Lower lobe of right lung (tissue), 2 donors: ENCODE data around the gene ATP8A1. TPM values are rescaled to one million over a fixed set of nuclear protein-coding genes. Genes with fewer than 3 reads are reported as not detected.
"Not testable (repeated sequence)": the region's sequence is repeated elsewhere in the genome, so short reads cannot be mapped to it uniquely, and the experiment has no call there.

Experiments
- ATAC-seq, 2 donors: fragments of 200-7000 bp; cut with Tn5 transposase; one replicate each; pipeline ENCODE4 v1.9.1; 2020 to 2022; ENCODE audit warnings: mild to moderate bottlenecking in 2 of 2, moderate library complexity in 2 of 2
- DNase-seq: peaks from one replicate; pipeline ENCODE4 v3.0.0-alpha.2; 2020
- H3K27ac ChIP-seq: fragments of 200-600 bp; one replicate; pipeline ENCODE4 v1.8.0; 2022
- H3K27me3 ChIP-seq: fragments of 200-600 bp; one replicate; pipeline ENCODE4 v1.8.0; 2022; ENCODE audit warnings: low read depth
- H3K36me3 ChIP-seq: fragments of 200-600 bp; one replicate; pipeline ENCODE4 v1.8.0; 2022; ENCODE audit warnings: mild to moderate bottlenecking
- H3K4me1 ChIP-seq: fragments of 200-600 bp; one replicate; pipeline ENCODE4 v1.8.0; 2022
- H3K4me3 ChIP-seq: fragments of 200-600 bp; one replicate; pipeline ENCODE4 v1.8.0; 2022; ENCODE audit warnings: mild to moderate bottlenecking
- H3K9me3 ChIP-seq: fragments of 200-600 bp; one replicate; pipeline ENCODE4 v1.8.0; 2022
- intact Hi-C: fragments of 100-400 bp; cut with DNase I; formaldehyde crosslinking; loops from one replicate; pipeline ENCODE4 v1.11.0; 2022
- total RNA-seq: library from RNA; stranded (reverse); fragmentation: NEBNext Ultra II Directional; extraction: Animal tissue kit (Norgen Biotek cat#: 25700); gene quantifications from one replicate; pipeline ENCODE4 v1.2.1, GENCODE V29; 2021
- TF ChIP-seq, protein P1 (sequence below): fragments of 200-600 bp; IDR thresholded peaks from one replicate; pipeline ENCODE4 v1.8.0; 2022; ENCODE audit warnings: antibody characterized with exemption, mild to moderate bottlenecking
- donor health status: DM: no; HTN: yes; CAD: no; lungs with severe emphysema.

ATP8A1 gene
- total RNA-seq, 1 donor from 2014 or later: 84.7 TPM

DNA sequence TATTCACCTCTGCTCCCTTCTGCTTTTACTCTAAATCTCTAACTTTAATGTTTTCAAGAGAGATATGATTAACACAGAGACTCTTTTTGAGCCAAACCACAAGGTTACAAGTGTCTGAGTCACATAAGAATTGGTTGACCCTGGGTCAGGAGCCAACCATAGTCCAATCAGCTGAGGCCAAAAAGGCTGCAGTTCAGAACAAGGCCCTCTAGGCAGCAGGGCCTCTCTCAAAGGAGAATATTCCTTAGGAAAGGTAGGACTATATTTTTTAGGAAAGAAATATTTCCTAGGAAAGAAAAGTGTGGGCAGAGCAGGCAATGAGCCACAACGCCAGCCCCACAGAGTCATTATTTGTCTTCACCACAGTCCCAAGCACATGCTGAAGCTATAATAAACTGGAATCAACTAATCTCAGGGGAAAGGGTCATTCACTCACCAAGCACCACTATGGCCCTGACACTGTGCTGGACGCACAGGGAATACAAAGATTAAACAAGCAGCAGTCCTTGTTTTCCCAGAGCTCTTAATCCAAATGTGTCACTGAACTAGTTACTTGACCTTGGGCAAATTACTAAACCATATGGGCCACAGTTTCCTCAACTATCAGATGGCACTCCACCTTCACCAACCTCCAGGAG is 2.2 kb downstream of the ATP8A1 start:
- ATAC-seq: peak in 1 of 2 donors; percentile 47
- Histone ChIP-seq H3K4me3 (peak overlapping the region; percentile 88), H3K27ac (peak overlapping the region; percentile 15), H3K9me3 (no peaks in the 10 kb centered on the region), H3K4me1 (peaks cover 22% of the 10 kb centered on the region), H3K27me3 (no peaks in the 10 kb centered on the region), H3K36me3 (no peaks in the 10 kb centered on the region)
- intact Hi-C loops: no loop called here
- TF ChIP-seq, protein P1, sequence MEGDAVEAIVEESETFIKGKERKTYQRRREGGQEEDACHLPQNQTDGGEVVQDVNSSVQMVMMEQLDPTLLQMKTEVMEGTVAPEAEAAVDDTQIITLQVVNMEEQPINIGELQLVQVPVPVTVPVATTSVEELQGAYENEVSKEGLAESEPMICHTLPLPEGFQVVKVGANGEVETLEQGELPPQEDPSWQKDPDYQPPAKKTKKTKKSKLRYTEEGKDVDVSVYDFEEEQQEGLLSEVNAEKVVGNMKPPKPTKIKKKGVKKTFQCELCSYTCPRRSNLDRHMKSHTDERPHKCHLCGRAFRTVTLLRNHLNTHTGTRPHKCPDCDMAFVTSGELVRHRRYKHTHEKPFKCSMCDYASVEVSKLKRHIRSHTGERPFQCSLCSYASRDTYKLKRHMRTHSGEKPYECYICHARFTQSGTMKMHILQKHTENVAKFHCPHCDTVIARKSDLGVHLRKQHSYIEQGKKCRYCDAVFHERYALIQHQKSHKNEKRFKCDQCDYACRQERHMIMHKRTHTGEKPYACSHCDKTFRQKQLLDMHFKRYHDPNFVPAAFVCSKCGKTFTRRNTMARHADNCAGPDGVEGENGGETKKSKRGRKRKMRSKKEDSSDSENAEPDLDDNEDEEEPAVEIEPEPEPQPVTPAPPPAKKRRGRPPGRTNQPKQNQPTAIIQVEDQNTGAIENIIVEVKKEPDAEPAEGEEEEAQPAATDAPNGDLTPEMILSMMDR: no peak
- no peak for DNase-seq

DNA sequence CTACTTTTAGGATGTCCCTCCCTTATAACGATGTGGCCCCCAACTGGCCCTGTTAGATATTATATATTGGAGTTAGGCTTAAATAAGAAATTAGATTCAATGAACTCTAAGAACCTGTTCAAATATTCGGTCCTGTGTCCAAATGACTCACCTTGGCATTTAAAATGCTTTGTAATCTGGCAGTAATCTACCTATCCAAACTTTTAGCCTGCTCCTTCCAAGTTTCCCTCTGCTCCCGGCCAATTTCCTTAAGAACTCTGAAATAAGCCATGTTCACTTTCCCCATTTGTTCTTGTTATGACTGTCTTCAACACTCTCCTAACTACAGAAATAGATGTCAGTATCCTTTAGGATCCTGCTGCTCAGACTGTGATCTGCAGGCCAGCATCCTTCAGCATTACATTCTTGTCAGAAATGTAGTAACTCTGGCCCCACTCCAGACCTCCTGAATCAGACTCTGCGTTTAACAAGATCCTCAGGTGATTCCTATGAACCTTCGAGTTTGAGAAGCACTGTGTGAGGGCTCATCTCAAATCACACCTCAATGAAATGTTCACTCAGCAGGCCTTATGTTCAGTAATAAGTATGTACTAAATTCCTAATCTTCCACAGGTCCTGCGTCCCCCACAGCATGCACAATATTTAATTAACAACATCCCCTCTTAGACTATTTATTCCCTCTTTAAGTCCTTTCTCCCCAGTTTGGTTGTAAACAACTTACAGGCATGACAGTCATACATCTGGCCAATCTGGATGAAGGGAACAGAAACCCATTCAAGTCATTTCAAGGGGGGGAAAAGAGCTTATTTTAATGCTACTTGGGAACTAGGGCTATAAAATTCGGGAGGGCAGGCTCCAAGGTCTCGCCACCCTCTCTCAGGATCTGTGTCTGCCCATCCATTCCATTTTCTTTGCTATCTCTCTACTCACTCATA is 3.0 kb downstream of the ATP8A1 start:
- no peaks in the 10 kb centered on the region for H3K27me3 ChIP-seq
- no peaks in the 10 kb centered on the region for H3K36me3 ChIP-seq
- peak overlapping the region; percentile 88 for H3K4me3 ChIP-seq
- DNase-seq: no peak
- no peak for ATAC-seq
- intact Hi-C loops: no loop called here
- H3K27ac ChIP-seq: peak overlapping the region; percentile 15
- TF ChIP-seq, protein P1: no peak
- H3K9me3 ChIP-seq: no peaks in the 10 kb centered on the region
- peaks cover 22% of the 10 kb centered on the region for H3K4me1 ChIP-seq

GRCh38 chr4:42652529-42653231 is 4.2 kb downstream of the ATP8A1 start:
- H3K27ac ChIP-seq, H3K4me3 ChIP-seq, H3K9me3 ChIP-seq, DNase-seq, H3K27me3 ChIP-seq, ATAC-seq, H3K36me3 ChIP-seq, intact Hi-C loops: not testable (repeated sequence)
- H3K4me1 ChIP-seq: peaks cover 14% of the 10 kb centered on the region

DNA sequence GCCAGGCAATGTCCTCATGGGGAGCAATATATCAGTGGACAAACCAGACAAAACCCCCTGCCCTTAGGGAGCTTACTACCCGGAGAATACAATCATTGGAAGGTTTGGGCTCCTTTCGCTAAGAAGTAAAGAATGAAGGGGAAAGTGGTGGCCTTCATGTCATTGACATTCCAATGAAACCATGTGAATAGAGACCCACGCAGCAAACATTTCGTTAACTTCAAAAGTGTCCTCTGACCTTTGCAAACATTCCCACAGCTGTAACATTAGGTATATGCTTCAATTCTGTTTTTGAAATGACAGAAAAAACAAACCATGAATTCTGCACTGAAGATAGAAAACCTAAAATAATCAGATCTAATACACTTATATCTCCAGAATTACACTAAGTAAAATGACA is 7.0 kb downstream of the ATP8A1 start:
- TF ChIP-seq, protein P1: no peak

DNA sequence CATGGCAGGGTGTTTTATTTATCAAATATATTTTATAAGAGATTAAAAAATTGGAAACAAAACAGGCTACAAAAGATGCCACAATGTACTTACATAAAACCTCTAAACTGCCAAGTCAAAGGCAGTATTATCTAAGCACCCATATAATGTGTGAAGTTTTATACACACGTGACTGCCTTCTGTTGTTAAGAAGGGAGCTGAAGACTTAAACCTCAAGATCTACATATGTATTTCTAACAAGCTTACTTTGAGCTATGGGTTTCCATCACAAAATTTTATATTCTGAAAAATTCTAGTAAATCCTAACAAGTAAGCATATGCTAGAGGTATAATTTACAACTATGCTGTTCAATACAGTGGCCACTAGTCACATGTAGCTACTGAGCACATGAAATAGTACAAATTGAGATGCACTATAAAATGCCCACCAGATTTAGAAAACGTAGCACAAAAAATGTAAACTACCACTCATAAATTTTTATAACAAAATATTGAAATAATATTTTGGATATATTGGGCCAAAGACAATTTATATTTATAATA is 9.8 kb downstream of the ATP8A1 start:
- ATAC-seq: no peak
- DNase-seq: no peak
- peaks cover 16% of the 10 kb centered on the region for H3K4me1 ChIP-seq
- TF ChIP-seq, protein P1: no peak
- H3K27me3 ChIP-seq: no peaks in the 10 kb centered on the region
- H3K9me3 ChIP-seq: no peaks in the 10 kb centered on the region
- H3K27ac ChIP-seq: no peak overlapping the region
- H3K36me3 ChIP-seq: no peaks in the 10 kb centered on the region
- H3K4me3 ChIP-seq: no peak overlapping the region
- intact Hi-C loops: no loop called here

More for the DNA sequence above, 7.0 kb downstream of the ATP8A1 start:
- Histone ChIP-seq H3K9me3 (no peaks in the 10 kb centered on the region), H3K4me3 (no peak overlapping the region), H3K27me3 (no peaks in the 10 kb centered on the region), H3K36me3 (no peaks in the 10 kb centered on the region), H3K4me1 (peaks cover 9% of the 10 kb centered on the region), H3K27ac (no peak overlapping the region)
- intact Hi-C loops: no loop called here
- ATAC-seq (no peak), DNase-seq (no peak)
